Skin of body (tissue), 2 donors: Measurements from ENCODE around the gene ANXA8L1. TPM values are rescaled to one million over a fixed set of nuclear protein-coding genes. Genes with fewer than 3 reads are reported as not detected.
"Not testable (repeated sequence)": the region's sequence is repeated elsewhere in the genome, so short reads cannot be mapped to it uniquely, and the experiment has no call there.

ENCODE experiments used
- DNase-seq: peaks from one replicate; lab custom pipeline; 2025; lab: John Stamatoyannopoulos, UW
- total RNA-seq: library from RNA; depleted of rRNA; stranded (reverse); fragments of >200 nt; gene quantifications from one replicate; pipeline ENCODE4 v1.2.3, GENCODE V29; 2014

Gene ANXA8L1
- total RNA-seq, 1 donor from 2014 or later = 51.0 TPM

GRCh38 chr10:46397767-46398166 is 22.2 kb downstream of the ANXA8L1 start:
- not testable (repeated sequence) for DNase-seq

- not testable (repeated sequence) for DNase-seq
Measured at GRCh38 chr10:46398212-46398886, 22.8 kb downstream of the ANXA8L1 start.

GRCh38 chr10:46409556-46409955 is 34.0 kb downstream of the ANXA8L1 start:
- DNase-seq = not testable (repeated sequence)

GRCh38 chr10:46411123-46411522 is 35.5 kb downstream of the ANXA8L1 start:
- DNase-seq = not testable (repeated sequence)

- DNase-seq = not testable (repeated sequence)
Measured at GRCh38 chr10:46412665-46413064, 37.1 kb downstream of the ANXA8L1 start.

GRCh38 chr10:46415291-46415690 is 39.7 kb downstream of the ANXA8L1 start:
- DNase-seq = not testable (repeated sequence)

GRCh38 chr10:46418283-46418682 is 42.7 kb downstream of the ANXA8L1 start:
- not testable (repeated sequence) for DNase-seq

- not testable (repeated sequence) for DNase-seq
Measured at GRCh38 chr10:46419570-46420379, 44.2 kb downstream of the ANXA8L1 start.

- DNase-seq = not testable (repeated sequence)
Measured at GRCh38 chr10:46423550-46423949, 48.0 kb downstream of the ANXA8L1 start.

- DNase-seq = not testable (repeated sequence)
Measured at GRCh38 chr10:46440942-46441341, 65.4 kb downstream of the ANXA8L1 start.

Other genes with a start within 250 kb of the ANXA8L1 start
- not detected for gene ANTXRL, start 88.8 kb upstream of the ANXA8L1 start, total RNA-seq
- gene NPY4R, start 90.2 kb downstream of the ANXA8L1 start, total RNA-seq = 0.10 TPM
- 2.8 TPM for gene GPRIN2, start 180.9 kb downstream of the ANXA8L1 start, total RNA-seq
- 0.79 TPM for gene SYT15, start 203.4 kb downstream of the ANXA8L1 start, total RNA-seq